ENCODE results near the gene IFIT5.
"Not testable (repeated sequence)": the region's sequence is repeated elsewhere in the genome, so short reads cannot be mapped to it uniquely, and the experiment has no call there.

GRCh38 chr10:89406178-89406577 is 8.2 kb upstream of the IFIT5 start:
- TF ChIP-seq CTCF (IDR thresholded peaks at IDR 0.05); POLR2A (IDR thresholded peaks at IDR 0.05); POLR2AphosphoS5 (IDR thresholded peaks at IDR 0.05; ENCODE audit: insufficient read depth in 1 of 2, low read depth in 1 of 2): not testable (repeated sequence)

Measured in vagina (tissue), 2 donors.